Measurements from ENCODE around the gene TCL1A.

- TF ChIP-seq CTCF (IDR thresholded peaks at IDR 0.05) (no peak), POLR2A (IDR thresholded peaks at IDR 0.05) (no peak)
Measured at GRCh38 chr14:95674613-95675012, 39.3 kb downstream of the TCL1A start.

Data from adrenal gland (tissue), 5 donors.